Activated effector memory CD4-positive, alpha-beta T cell treated with anti-CD3 and anti-CD28 coated beads, Interleukin-2, amount 50 U/mL, for 16 hours (primary cell): ENCODE measurements around the gene SBK3.
"Not testable (repeated sequence)": the region's sequence is repeated elsewhere in the genome, so short reads cannot be mapped to it uniquely, and the experiment has no call there.

Experiments
- DNase-seq: peaks from one replicate; pipeline ENCODE4 v3.0.0-alpha.2; 2020

The SBK3 gene

GRCh38 chr19:55573929-55574328 lies 28.6 kb upstream of the SBK3 start:
- not testable (repeated sequence) for DNase-seq

DNA sequence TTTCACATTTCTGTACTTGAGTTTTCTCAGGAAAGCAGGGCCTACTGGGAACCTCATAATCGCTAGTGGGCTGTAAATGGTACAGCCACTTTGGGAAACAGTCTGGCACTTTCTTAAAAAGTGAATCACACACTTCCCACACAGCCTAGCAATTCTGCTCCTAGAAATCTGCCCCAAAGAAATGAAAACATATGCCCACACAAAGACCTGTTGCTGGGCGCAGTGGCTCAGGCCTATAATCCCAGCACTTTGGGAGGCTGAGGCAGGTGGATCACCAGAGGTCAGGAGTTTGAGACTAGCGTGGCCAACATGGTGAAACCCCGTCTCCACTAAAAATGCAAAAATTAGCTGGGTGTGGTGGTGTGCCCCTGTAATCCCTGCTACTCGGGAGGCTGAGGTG lies 24.1 kb upstream of the SBK3 start:
- DNase-seq: not testable (repeated sequence)

DNA sequence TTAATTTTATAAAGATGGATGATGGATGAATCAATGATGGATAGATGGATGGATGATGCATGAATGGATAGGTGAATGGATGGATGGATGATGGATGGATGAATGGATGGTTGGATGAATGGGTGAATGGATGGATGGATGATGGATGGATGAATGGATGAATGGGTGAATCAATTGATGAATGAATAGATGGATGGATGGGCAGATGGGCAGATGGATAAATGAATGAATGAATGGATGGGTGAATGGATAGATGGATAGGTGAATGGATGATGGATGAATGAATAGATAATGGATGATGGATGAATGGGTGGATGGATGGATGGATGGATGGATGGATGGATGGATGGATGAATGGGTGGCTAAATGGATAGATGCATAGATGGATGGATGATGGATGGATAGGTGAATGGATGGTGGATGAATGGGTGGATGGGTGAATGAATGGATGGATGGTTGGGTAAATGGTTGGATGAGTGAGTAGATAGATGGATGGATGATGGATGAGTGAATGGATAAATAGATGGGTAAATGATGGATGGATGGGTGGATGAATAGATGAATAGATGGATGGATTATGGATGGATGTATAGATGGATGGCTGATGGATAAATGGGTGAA lies 22.5 kb upstream of the SBK3 start:
- no peak for DNase-seq

GRCh38 chr19:55566823-55567222 lies 21.5 kb upstream of the SBK3 start:
- no peak for DNase-seq

DNA sequence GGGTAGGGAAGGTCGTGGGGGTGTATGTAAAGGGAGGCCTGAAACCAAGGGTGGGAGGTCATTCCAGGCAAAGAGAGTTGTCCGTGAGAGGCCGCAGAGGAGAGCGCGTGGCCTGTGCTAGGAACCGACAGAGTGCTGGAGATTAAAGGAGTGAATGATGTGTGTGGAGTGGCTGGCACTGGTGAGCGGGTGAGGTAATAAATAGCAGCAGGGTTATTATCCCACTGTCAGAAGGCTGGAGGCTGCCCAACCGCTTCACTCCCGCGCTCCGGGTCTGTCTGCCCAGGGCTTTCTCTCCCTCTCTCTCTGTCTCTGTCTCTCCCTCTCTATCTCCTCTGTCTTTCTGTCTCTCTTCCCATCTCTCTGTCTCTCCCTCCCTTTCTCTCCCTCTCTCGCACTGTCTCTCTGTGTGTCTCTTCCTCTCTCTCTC lies 17.9 kb upstream of the SBK3 start:
- DNase-seq: no peak

GRCh38 chr19:55559684-55560083 lies 14.3 kb upstream of the SBK3 start:
- no peak for DNase-seq

DNA sequence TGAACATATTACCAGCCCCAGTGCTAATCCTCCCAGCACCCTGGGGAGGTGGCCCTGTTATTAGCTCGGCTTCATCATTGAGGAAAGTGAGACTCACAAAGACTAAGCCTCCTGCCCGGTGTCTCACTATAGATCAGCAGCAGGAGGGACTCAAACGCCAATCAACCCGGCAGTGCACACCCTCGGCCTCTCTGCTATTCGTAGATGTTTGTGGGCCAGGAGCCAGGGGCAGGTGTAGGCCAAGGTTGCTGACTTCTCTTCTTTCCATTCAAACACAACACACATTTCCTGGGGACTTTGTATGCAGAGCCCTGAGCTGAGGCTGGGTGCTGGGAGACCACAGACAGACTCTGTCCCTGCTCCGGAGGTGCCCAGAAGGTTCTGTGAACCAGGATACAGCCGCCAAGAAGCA lies 9.4 kb upstream of the SBK3 start:
- no peak for DNase-seq

DNA sequence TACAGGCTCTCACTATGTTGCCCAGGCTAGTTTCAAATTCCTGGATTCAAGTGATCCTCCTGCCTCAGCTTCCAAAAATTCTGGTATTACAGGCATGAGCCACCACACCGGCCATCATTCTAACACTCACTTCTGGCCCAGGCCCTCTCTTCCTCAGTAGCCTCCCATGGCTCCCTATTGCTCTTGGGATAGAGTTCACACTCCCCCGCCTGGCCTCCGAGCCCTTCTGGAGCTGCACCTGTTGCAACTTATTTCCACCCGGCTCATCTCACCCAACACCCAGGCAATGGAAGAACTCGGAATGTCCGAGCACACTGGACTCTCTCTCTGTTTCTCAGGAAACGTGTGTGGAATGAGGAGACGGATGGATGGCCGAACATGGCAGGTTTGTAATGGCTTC lies 9.0 kb upstream of the SBK3 start:
- no peak for DNase-seq

GRCh38 chr19:55553217-55554182 lies 8.2 kb upstream of the SBK3 start:
- DNase-seq: no peak

DNA sequence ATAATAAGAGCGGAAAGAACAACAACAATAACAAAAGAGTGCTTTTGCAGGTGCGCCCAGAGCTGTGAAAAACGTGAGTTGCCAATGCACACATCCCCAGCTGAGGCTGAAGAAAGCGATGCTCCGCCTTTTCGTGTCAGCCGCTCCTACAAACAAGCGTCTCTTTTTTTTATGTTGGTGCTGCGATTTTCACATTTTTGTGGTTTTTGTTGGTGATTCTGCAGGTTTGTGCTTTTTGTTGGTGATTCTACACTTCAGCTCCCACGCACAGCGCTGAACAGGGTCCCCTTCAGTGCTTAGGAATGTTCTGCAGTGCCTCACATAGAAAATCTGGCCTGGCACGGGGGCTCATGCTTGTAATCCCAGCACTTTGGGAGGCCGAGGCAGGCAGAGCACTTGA lies 7.3 kb upstream of the SBK3 start:
- DNase-seq: no peak

DNA sequence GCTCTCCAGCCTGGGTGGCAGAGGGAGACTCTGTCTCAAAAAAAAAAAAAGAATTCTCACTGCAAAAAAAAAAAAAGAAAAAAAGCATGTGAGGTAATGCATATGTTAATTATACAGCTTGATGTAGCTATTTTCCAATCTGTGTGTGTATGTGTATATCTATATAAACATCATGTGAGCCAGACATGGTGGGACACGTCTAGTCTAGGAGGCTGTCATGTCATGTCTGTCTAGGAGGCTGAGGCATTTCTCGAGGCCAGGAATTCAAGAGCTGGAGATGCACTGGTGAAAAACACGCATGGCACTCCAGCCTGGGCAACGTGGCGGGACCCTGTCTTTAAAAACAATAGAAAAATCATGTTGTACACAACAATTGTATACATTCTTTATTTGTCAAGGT lies 6.9 kb upstream of the SBK3 start:
- no peak for DNase-seq

DNA sequence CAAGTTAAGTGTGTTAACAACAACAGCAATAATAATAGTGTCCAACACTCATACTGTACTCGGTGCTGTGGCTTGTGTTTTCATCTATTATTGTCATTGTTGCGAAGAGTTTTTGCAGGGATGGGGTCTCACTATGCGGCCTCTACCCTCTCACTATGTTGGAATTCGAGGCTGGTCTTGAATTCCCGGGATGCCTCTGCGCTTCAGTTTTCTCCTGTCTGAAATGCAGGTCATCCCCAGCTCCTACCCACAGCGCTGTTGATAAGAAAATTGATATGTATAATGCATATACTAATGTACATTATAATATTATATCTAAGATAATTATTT lies 4.9 kb upstream of the SBK3 start:
- no peak for DNase-seq

- DNase-seq: no peak
Observed at GRCh38 chr19:55549500-55550320, 4.4 kb upstream of the SBK3 start.

DNA sequence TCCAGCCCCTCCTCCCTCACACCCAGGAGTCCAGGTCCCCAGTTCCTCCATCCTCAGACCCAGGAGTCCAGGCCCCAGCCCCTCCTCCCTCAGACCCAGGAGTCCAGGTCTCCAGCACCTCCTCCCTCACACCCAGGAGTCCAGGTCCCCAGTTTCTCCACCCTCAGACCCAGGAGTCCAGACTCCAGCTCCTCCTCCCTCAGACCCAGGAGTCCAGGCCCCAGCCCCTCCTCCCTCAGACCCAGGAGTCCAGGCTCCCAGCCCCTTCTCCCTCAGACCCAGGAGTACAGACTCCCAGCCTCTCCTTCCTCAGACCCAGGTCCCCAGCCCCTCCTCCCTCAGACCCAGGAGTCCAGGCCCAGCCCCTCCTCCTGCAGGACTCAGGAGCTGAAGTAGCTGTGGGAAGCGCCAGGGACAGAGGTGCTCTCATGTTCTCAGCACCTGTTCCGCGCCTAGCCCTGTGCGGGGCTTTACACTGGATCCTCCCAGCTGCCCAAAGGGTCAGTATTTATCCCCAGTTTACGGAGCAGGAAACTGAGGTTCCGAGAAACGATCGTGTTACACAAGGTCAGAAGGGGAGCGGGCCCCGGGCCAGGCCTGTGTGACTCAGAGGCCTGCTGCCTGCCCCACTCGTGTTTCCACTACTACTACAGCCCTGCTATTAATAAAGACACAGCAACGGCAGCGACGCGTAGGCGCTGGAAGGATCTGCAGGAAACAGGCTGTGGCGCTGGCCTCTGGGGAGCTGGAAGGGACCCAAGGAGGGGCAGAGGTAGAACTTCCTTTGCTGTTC lies 1.7 kb upstream of the SBK3 start:
- DNase-seq: no peak

DNA sequence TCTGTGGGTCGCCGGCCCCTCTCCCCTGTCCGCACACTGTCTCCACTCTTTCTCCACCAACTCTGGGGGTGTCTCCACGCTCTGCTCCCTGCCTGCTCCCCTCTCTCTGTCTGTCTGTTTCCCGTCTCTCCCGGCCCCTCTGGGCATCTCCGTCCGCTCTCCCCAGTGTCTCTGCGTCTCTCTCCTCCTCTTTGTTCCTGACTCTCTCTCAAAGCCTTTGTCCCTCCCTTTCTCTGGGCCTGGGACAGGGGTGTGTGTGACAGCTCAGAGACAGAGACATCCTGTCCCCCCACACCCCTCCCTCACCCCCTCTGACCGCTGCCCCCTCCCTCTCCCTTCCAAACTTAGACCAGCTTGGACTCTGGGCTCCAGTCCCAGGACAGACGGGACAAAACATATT lies 668 bp upstream of the SBK3 start:
- DNase-seq: no peak

GRCh38 chr19:55544776-55545439 lies 435 bp downstream of the SBK3 start:
- no peak for DNase-seq

DNA sequence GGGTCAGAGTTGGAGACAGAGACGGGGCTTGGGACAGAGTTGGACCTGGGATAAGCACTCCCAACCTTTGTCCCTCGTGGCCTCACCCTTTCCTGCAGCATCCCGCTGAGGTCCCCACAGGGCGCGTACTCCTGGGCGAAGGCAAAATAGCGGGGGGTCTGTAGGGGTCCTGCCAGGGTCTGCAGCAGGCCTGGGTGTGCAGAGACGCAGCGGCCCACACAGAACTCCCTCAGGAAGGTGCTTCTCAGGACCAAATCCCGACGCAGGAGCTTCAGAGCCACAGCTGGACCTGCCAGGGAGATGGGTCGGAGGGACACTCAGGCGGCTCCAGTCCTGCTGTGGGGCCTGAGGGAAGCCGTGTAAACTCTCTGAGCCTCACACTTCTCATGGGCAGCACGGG lies 1.3 kb downstream of the SBK3 start:
- DNase-seq: no peak

DNA sequence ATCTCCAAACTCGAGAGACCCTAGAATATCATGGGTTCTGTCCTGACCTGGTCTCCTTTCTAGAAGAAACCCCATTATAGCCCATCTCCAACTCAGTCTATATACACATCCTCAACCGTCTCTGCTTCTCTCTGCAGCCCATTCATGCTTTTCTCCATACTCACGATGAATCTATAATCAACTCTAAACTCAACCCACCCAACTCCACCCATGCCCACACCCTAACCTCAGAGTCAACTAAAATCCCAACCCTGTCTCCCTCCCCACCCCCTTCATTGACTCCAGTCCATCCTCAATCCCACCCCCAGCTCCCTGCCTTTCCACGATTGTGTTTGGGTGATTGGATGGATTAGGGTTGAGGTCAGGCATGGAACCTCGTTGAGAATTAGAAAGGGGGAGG lies 1.8 kb downstream of the SBK3 start:
- DNase-seq: no peak

GRCh38 chr19:55542292-55542855 lies 3.0 kb downstream of the SBK3 start:
- no peak for DNase-seq

DNA sequence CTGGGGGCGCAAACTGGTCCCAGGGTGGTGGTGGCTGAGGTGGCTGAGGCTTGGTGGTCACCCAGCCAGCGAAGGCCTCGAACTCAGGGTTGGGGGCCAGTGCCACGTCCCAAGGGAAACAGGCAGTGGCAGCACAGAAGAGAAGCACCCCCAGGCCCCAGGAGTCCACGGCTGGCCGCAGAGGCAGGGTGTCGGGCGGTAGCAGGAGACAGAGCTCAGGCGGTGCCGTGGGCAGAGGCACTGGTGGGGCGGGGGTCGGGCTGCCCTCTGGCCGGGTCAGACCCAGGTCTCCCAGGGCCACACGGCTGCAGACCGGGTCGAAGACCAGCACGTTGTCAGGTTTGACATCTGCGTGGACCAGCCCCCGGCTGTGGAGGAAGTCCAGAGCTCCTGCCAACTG lies 4.3 kb downstream of the SBK3 start:
- no peak for DNase-seq

GRCh38 chr19:55540619-55541018 lies 4.7 kb downstream of the SBK3 start:
- DNase-seq: no peak
